ENCODE measurements around the gene PLSCR1.
A peak's percentile ranks its signal among the peaks of the same experiment; 100 is the strongest.

PLSCR1 gene

DNA sequence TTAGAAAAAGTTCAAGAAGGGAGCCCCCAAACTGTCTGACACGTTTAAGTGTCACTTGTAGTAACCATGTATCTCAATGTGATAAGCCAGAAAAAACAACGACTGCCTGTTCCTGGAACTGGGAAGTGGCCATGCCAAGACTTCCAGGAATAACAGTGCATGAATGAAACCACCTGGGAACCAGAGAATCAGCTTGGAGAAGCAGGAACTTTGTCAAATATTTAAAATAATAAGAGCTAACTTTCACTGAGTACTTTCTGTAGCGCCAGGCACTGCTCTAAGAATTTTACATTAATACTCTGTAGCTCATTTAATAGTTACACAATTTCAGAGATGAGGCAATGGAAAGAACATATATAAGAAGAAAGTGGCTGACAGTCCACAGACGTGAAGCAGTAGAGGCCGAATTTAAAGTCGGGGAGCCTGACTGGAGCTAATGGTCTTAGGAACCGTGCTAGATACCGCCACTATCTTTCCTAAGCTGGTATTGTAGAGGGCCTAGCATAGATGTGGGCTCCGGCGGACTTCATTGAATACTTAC is 876 bp downstream of the PLSCR1 start:
- no peak for DNase-seq (ENCODE audit: low read depth in 1 of 2, low spot score in 1 of 2)
- TF ChIP-seq POLR2AphosphoS5 (IDR thresholded peaks at IDR 0.05; ENCODE audit: low read depth) (no peak), GABPA (IDR thresholded peaks at IDR 0.05; ENCODE audit: low read depth) (no peak), SPI1 (IDR thresholded peaks at IDR 0.05; ENCODE audit: borderline replicate concordance, low read depth) (no peak)
- TF ChIP-seq, protein P1, sequence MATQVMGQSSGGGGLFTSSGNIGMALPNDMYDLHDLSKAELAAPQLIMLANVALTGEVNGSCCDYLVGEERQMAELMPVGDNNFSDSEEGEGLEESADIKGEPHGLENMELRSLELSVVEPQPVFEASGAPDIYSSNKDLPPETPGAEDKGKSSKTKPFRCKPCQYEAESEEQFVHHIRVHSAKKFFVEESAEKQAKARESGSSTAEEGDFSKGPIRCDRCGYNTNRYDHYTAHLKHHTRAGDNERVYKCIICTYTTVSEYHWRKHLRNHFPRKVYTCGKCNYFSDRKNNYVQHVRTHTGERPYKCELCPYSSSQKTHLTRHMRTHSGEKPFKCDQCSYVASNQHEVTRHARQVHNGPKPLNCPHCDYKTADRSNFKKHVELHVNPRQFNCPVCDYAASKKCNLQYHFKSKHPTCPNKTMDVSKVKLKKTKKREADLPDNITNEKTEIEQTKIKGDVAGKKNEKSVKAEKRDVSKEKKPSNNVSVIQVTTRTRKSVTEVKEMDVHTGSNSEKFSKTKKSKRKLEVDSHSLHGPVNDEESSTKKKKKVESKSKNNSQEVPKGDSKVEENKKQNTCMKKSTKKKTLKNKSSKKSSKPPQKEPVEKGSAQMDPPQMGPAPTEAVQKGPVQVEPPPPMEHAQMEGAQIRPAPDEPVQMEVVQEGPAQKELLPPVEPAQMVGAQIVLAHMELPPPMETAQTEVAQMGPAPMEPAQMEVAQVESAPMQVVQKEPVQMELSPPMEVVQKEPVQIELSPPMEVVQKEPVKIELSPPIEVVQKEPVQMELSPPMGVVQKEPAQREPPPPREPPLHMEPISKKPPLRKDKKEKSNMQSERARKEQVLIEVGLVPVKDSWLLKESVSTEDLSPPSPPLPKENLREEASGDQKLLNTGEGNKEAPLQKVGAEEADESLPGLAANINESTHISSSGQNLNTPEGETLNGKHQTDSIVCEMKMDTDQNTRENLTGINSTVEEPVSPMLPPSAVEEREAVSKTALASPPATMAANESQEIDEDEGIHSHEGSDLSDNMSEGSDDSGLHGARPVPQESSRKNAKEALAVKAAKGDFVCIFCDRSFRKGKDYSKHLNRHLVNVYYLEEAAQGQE (IDR thresholded peaks at IDR 0.05; ENCODE audit: insufficient replicate concordance, low read depth), result no peak
- TF ChIP-seq, protein P2, sequence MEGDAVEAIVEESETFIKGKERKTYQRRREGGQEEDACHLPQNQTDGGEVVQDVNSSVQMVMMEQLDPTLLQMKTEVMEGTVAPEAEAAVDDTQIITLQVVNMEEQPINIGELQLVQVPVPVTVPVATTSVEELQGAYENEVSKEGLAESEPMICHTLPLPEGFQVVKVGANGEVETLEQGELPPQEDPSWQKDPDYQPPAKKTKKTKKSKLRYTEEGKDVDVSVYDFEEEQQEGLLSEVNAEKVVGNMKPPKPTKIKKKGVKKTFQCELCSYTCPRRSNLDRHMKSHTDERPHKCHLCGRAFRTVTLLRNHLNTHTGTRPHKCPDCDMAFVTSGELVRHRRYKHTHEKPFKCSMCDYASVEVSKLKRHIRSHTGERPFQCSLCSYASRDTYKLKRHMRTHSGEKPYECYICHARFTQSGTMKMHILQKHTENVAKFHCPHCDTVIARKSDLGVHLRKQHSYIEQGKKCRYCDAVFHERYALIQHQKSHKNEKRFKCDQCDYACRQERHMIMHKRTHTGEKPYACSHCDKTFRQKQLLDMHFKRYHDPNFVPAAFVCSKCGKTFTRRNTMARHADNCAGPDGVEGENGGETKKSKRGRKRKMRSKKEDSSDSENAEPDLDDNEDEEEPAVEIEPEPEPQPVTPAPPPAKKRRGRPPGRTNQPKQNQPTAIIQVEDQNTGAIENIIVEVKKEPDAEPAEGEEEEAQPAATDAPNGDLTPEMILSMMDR (IDR thresholded peaks at IDR 0.05; ENCODE audit: insufficient read depth, low read length), result no peak
- Histone ChIP-seq H3K27me3 (ENCODE audit: insufficient read depth, poor library complexity, severe bottlenecking) (no peaks in the 10 kb centered on the region), H3K27ac (replicated peaks) (peak overlapping the region; percentile 87), H3K4me3 (replicated peaks; ENCODE audit: insufficient read depth, low read length) (peak overlapping the region; percentile 86)

DNA sequence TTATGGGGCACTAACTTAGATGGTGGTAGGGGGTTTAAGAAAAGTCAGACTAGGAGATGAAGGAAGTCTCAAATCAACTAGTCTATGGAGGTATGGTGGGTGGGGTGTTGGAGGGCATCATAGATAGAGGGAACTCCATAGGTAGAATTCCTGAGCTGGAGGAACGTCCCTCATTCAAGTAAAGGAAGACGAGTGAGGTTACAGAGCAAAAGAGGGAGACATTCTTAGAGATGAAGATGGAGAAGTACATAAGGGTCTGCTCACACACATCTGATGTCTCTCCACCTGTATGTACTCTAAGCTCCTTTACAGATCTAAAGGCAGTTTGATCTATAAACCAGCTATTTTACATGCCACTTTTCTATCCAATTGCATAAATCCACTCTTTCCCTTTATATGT is 1.4 kb downstream of the PLSCR1 start:
- Histone ChIP-seq H3K4me3 (replicated peaks; ENCODE audit: insufficient read depth, low read length) (peak overlapping the region; percentile 86), H3K27me3 (ENCODE audit: insufficient read depth, poor library complexity, severe bottlenecking) (no peaks in the 10 kb centered on the region), H3K27ac (replicated peaks) (peak overlapping the region; percentile 87; the same call in 1 of the 2 replicates)
- no peak for DNase-seq (ENCODE audit: low read depth in 1 of 2, low spot score in 1 of 2)
- no peak for TF ChIP-seq SPI1 (IDR thresholded peaks at IDR 0.05; ENCODE audit: borderline replicate concordance, low read depth)
- TF ChIP-seq POLR2AphosphoS5 (IDR thresholded peaks at IDR 0.05; ENCODE audit: low read depth), result no peak
- no peak for TF ChIP-seq GABPA (IDR thresholded peaks at IDR 0.05; ENCODE audit: low read depth)
- TF ChIP-seq, protein P1 (IDR thresholded peaks at IDR 0.05; ENCODE audit: insufficient replicate concordance, low read depth), result no peak
- TF ChIP-seq, protein P2 (IDR thresholded peaks at IDR 0.05; ENCODE audit: insufficient read depth, low read length), result no peak

DNA sequence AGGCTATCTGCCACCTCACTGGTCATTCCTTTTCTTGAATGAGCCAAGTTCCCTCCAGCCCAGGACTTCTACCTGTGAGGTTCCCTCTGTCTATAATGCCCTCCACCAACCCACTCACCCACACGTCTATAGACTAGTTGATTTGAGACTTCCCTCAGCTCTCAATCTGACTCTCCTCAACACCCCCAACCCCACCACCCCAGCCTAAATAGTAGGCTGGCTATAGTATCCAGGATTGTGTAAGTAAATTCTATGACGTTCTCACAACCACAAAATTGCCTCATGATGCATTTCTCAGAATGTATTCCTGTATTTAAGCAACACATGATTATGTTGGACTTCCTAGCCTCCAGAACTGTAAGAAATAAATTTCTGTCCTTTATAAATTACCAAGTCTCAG is 2.2 kb downstream of the PLSCR1 start:
- Histone ChIP-seq H3K27ac (replicated peaks) (peak overlapping the region; percentile 87; the same call in 1 of the 2 replicates), H3K4me3 (replicated peaks; ENCODE audit: insufficient read depth, low read length) (no peak overlapping the region), H3K27me3 (ENCODE audit: insufficient read depth, poor library complexity, severe bottlenecking) (no peaks in the 10 kb centered on the region)
- TF ChIP-seq SPI1 (IDR thresholded peaks at IDR 0.05; ENCODE audit: borderline replicate concordance, low read depth), result no peak
- no peak for TF ChIP-seq POLR2AphosphoS5 (IDR thresholded peaks at IDR 0.05; ENCODE audit: low read depth)
- TF ChIP-seq, protein P1 (IDR thresholded peaks at IDR 0.05; ENCODE audit: insufficient replicate concordance, low read depth), result no peak
- TF ChIP-seq GABPA (IDR thresholded peaks at IDR 0.05; ENCODE audit: low read depth), result no peak
- TF ChIP-seq, protein P2 (IDR thresholded peaks at IDR 0.05; ENCODE audit: insufficient read depth, low read length), result no peak
- peak; percentile 49 to 67 for DNase-seq (ENCODE audit: low read depth in 1 of 2, low spot score in 1 of 2)

All from HL-60 (cell line).